GM12801 (cell line): ENCODE data around the gene HSD17B11.

ENCODE experiments used
- TF ChIP-seq, protein P1 (sequence below): IDR thresholded peaks from one replicate; pipeline ENCODE4 v1.5.1; 2011; ENCODE audit warnings: control low read depth; ENCODE audit not compliant: insufficient read length; ENCODE audit errors: extremely low read depth

HSD17B11 gene

GRCh38 chr4:87313756-87314155 is 77.2 kb downstream of the HSD17B11 start:
- TF ChIP-seq, protein P1, sequence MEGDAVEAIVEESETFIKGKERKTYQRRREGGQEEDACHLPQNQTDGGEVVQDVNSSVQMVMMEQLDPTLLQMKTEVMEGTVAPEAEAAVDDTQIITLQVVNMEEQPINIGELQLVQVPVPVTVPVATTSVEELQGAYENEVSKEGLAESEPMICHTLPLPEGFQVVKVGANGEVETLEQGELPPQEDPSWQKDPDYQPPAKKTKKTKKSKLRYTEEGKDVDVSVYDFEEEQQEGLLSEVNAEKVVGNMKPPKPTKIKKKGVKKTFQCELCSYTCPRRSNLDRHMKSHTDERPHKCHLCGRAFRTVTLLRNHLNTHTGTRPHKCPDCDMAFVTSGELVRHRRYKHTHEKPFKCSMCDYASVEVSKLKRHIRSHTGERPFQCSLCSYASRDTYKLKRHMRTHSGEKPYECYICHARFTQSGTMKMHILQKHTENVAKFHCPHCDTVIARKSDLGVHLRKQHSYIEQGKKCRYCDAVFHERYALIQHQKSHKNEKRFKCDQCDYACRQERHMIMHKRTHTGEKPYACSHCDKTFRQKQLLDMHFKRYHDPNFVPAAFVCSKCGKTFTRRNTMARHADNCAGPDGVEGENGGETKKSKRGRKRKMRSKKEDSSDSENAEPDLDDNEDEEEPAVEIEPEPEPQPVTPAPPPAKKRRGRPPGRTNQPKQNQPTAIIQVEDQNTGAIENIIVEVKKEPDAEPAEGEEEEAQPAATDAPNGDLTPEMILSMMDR, result no peak

- TF ChIP-seq, protein P1, result no peak
These were observed 79.3 kb downstream of the HSD17B11 start for GRCh38 chr4:87311684-87312083.

DNA sequence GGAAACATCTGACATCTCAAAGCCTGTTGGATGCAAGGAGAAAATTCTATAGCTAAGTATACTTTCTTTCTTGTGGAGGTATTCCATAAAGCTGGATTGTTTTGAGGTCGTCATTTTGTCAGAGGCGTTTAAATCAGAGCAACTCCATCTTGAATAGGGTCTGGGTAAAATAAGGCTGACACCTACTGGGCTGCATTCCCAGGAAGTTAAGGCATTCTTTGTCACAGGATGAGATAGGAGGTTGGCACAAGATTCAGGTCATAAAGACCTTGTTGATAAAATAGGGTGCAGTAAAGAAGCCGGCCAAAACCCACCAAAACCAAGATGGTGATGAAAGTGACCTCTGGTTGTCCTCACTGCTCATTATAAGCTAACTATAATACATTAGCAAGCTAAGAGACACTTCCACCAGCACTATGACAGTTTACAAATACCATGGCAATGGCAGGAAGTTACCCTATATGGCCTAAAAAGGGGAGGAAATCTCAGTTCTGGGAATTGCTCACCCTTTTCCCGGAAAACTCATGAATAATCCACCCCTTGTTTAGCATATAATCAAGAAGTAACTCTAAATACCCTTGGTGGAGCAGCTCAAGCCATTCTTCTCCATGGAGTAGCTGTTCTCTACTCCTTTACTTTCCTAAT is 80.2 kb downstream of the HSD17B11 start:
- TF ChIP-seq, protein P1, result no peak

GRCh38 chr4:87309625-87310024 is 81.4 kb downstream of the HSD17B11 start:
- TF ChIP-seq, protein P1, result no peak

DNA sequence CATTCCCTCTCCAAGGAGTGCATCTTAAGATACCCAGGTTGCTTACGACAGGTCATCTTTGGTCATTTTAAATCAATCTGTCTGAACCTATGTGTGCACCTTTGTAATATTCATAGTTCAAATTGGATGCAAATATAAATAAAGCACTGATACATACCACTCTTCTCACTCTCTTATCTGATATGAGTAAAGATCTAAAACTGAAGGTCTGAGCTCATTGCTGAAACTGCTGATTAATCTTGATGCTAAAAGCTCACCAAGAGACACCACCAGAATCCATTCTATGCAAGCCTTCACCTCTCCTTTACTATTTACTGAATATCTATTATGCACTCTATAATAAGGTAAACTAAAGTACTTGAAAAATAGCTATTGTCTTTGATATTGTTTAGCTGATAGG is 84.9 kb downstream of the HSD17B11 start:
- TF ChIP-seq, protein P1, result no peak

GRCh38 chr4:87305562-87305961 is 85.4 kb downstream of the HSD17B11 start:
- TF ChIP-seq, protein P1, result no peak

- TF ChIP-seq, protein P1, result no peak
These were observed 86.1 kb downstream of the HSD17B11 start for GRCh38 chr4:87304745-87305432.
